HG03103 (cell line): ENCODE measurements around the gene REG4.
"Not testable (repeated sequence)": the region's sequence is repeated elsewhere in the genome, so short reads cannot be mapped to it uniquely, and the experiment has no call there.

Experiments
- ATAC-seq: cut with Tn5 transposase; IDR thresholded peaks from one replicate; pipeline ENCODE4 v1.9.1; 2021; ENCODE audit warnings: low read depth; ENCODE audit not compliant: unreplicated experiment

The REG4 gene

DNA sequence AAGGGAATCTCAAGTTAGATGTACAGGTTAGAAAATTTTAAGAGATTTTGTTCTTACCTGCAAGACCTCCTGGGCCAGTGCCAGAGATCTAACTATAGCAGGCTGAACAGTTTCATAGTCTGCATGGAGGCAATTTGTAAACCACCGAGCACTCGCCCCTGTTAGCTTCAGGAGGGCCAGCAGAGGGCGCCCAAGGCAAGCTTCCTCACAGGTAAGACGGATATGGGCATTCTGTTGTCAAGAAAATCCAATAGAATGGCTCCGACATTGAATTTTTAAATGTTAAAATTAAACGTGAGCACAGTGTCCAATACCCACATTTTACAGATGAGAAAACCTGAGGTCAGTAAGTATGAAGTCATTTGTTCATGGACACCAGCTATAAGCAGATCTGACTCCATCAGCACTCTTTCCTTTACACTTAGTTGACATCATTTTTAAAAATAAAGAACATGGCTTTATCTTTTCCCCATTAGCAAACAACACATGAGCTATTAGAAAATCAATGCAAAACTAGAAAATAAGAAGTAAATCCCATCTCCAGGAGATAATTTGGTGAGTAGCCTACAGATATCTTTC, 2.2 kb downstream of the REG4 start:
- peak; percentile 67 for ATAC-seq

DNA sequence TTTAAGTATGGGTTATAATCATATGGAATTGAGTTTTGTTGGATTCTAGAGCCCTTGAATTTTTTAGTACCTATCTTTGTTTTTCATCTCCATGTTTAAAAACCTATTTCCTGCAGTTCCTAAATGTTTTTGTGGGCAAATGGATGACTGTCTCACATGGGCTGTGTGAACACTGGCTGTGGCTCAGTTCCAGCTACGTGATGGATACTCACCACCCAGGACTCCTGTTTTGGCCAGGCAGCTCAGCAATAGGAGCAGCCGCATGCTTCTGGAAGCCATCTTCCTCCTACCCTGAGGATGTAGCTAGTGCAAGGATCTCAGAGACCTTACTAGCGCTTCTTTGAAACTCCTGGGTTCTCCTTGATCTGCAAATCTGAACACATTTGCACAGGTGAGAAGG, 2.8 kb downstream of the REG4 start:
- no peak for ATAC-seq

- ATAC-seq = no peak
Measured at GRCh38 chr1:119806489-119806888, 4.8 kb downstream of the REG4 start.

DNA sequence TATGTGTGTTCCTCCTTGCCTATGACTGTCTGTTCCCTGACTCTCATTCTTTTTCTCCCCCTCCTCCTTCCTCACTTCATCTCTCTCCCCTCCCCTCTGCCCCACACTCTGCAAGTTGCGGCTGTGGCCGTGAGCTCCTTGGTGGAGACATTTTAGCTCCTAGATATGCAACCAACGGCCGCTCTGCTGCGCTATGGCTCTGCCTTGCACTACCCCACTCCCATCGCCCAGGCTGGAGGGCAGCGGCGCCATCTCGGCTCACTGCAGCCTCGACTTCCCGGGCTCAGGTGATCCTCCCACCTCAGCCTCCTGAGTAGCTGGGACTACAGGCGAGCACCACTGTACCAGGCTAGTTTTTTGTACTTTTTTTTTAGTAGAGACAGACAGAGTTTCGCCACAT, 5.5 kb downstream of the REG4 start:
- no peak for ATAC-seq

GRCh38 chr1:119805247-119805646, 6.0 kb downstream of the REG4 start:
- ATAC-seq = no peak

GRCh38 chr1:119799599-119800177, 11.6 kb downstream of the REG4 start:
- no peak for ATAC-seq

DNA sequence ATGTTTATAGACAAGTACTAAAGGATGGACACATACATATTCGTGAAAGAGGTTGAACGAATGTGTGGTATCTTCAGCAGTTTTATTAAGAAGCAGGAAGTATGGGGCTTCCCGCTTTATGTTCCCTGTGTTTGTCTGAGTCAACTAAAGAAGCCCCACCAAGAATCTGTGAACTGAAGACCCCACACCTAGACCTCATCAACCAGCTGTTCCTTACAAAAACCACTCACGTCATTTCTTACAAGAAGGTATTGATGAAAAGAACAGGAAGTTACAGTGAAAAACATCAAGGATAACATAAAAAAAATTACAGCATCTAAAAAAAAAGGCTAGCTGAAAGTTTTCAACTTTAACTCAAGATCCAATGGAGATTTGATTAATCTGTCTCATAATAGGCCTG, 12.3 kb downstream of the REG4 start:
- no peak for ATAC-seq

DNA sequence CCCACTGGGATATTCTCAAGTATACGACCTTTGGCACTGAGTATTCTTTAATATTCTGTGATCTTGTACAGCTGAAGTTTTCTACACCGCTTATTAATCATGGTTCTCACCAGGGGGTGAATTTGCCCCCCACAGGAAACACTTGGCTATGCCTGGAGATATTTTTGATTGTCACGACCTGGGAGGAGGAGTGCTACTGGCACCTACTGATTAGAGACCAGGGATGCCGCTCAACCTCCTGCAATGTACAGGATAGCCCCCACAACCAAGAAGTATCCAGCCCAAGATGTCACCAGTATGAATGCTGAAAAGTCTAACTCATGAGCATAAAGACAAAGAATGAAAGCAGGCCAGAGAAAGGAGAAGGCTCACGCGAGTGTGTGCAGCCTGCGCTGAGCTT, 13.7 kb downstream of the REG4 start:
- ATAC-seq = no peak

DNA sequence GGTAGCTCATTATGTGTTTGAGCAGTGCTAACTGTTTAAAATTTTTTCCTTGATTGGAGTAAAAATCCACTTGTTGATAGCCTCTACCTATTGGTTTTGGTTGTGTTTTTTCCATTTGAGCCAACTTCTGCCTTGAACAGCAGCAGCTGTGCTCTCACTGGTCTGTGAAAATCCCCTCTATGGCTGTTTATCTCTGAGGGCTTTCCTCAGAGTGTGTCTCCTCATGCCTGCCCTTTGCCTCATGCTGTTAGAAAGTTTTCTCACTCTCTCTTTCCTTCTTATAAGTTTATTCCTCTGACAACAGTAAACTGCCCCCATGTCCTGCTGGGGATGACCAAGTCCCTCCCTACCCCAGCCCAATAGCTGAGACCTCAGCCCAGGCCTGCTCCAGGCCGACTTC, 14.1 kb downstream of the REG4 start:
- ATAC-seq = no peak

DNA sequence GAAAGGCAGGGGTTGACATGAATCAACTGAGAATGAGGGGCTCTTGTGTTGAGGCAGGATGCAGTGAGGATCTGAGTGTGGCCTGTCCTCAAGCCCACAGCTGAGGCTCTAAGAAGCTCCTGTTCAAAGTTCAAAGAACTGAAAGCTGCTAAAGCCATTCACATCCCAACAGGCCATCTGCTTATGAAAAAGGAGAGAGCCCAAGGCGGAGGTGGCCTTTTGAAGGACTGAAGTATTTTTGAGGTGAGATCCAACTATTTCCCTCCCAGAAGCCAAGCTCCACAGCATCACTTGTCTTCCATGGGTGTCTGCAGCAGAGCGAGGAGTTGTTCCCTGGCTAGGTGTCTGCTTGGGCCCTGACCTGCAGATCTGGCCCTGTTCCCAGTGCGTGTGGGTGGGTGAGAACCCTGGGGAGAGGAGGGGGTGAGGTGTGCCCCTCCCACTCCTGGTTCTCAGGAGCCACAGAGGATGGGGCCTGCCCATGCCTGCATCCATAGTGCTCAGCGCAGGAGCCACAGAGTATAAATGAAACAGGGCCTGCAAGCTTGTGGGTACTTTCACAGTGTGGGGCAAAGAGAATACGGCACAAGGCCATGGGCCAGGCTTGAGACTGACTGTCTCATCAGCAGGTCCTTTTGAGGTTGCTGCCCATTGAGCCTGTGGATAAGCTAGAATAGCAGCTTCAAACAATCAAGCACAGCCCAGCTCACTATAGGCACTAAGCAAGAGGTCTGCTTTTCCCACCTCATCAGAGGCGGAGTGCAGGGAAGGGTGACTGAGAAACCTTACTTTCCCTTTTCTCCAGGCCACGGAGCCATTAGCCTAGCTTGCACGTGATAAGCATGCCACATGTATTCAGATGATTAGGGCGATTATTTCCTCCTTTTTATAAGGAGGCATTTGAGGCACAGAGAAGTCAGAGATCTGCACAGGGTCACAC, 15.7 kb downstream of the REG4 start:
- ATAC-seq = no peak

DNA sequence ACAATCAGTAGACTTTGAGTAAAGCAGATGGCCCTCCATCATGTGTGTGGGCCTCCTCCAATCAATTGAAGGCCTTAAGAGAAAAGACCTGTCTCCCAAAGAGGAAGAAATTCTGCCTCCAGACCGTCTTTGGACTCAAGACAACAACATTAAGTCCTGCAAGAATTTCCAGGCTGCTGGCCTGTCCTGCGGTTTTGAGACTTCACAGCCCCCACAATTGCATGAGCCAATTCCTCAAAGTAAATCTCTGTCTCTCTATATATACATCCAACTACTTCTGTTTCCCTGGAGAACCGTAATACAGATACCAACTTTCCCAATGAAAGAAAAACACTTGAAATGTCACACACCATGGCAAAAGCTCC, 16.4 kb downstream of the REG4 start:
- no peak for ATAC-seq

DNA sequence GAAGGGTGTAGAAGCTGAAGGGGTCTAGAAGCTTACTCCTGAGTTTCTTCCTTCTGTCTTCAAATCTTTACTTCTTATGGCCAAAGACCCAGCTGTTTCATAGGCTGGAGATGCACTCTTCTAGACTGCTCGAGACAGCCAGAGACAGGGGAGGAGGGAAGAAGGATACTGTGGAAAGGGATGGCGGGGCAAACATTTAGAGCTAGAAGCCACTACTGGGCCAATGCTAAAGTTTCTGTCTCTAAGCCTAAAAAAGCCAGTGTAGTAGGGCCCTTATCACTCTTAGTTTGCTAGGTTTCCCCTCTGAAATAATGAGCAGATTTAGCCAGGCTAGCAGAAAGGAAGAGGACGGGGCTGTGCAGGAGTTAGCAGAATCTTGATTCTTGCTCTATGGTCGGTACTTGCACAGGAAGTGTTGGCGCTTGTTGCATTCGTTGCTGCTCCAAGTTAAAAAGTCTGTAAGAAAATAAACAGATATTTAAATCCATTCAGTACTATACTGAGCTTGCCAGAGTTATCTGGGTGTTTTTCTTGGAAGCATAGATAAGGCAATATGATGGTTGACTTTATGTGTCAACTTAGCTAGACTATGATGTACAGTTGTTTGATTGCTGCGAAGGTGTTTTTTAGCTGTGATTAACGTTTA, 16.9 kb downstream of the REG4 start:
- ATAC-seq = no peak

GRCh38 chr1:119791377-119791776, 19.9 kb downstream of the REG4 start:
- no peak for ATAC-seq

GRCh38 chr1:119790451-119791198, 20.6 kb downstream of the REG4 start:
- ATAC-seq = no peak

GRCh38 chr1:119787776-119788175, 23.5 kb downstream of the REG4 start:
- no peak for ATAC-seq

DNA sequence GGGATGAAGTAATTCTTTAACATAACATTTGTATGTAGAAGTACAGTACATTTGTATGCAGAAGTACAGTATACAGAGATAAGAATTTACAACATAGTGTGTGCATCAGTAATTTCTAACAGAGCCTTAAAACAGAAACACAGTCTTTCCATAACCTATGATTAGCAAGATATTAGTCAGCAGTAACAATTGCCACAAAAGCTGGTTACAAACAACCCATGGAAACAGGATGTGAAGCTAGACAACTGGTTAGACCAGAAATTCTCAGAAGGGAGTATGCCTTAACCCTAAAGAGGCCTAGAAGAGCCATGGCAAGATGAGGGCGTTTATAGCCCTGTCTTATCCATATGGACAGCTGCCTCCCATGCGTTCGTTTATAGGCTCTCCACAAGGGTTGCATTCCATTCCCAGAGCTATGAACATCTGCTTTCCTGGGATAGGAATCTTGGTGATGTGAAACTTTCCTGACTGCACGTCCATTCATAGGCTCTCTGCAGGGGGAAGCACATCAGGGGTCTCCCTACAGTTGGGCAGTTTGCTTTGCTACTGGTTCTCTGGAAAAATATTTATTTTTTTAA, 24.7 kb downstream of the REG4 start:
- ATAC-seq = not testable (repeated sequence)

DNA sequence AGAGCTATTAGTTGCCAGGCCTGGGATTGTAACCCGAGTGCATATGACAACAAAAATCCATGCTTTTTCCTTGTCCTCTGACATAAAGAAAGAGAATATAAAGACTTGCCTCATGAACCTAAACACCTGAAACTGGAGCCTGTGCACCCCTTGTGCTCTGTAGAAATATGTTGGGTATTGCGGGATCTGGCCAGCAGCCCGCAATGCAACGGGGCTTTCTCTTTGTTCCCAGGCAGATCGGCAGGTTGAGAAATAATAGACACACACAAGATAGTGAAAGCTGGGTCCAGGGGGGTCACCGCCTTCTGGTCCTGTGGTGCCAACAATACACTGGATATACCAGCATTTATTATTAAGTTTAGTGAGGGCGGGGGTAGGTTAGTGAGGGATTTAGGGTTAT, 25.2 kb downstream of the REG4 start:
- not testable (repeated sequence) for ATAC-seq

- no peak for ATAC-seq
Measured at GRCh38 chr1:119784191-119784781, 27.0 kb downstream of the REG4 start.

DNA sequence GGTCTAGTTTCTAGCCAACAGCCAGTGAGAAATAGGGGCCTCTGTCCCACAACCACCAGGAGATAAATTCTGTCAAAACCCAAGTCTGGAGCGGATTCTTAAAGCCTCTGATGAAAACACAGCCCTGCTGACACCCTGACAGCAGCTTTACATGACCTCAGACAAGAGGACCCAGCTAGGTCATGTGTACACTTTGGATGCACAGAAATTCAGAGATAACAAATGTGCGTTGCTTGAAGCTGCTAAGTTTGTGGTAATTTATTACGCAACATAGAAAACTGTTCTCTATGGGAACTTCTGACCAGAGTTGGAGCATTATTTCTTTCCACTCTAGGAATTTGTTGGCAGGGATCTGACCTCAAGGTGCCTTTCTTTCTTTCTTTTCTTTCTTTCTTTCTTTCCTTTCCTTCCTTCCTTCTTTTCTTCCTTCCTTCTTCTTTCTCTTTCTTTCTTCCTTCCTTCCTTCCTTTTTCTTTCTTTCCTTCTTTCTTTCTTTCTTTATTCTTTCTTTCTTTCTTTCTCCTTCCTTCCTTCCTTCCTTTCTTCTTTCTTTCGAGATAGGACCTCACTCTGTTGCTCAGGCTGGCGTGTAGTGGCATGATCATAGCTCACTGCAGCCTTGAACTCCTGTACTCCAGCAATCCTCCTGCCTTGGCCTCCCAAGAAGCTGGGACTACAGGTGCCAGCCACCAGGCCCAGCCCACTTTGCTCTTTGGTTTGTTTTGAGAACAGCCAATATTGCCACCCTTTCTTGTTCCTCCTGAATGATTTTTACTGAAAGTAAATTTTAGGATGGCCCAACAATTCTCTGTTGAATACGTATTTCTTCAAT, 27.7 kb downstream of the REG4 start:
- ATAC-seq = no peak
